Body of pancreas (tissue), 4 donors: ENCODE results near the gene C8B.

ENCODE experiments used
- POLR2A ChIP-seq, 3 donors: fragments of 450-650 bp; IDR thresholded peaks; one replicate each; pipeline ENCODE4 v1.6.1; 2016; ENCODE audit warnings: antibody characterized with exemption in 3 of 3, mild to moderate bottlenecking in 2 of 3
- TF ChIP-seq, protein P1 (sequence below), 7 experiments: fragments of 450-650 bp in 4 of 7; fragments of 200-600 bp in 3 of 7; sonication (generic) in 3 of 7; IDR thresholded peaks; one replicate each; pipeline ENCODE4 v1.5.1; 2016 to 2019; ENCODE audit warnings: antibody characterized with exemption in 7 of 7

DNA sequence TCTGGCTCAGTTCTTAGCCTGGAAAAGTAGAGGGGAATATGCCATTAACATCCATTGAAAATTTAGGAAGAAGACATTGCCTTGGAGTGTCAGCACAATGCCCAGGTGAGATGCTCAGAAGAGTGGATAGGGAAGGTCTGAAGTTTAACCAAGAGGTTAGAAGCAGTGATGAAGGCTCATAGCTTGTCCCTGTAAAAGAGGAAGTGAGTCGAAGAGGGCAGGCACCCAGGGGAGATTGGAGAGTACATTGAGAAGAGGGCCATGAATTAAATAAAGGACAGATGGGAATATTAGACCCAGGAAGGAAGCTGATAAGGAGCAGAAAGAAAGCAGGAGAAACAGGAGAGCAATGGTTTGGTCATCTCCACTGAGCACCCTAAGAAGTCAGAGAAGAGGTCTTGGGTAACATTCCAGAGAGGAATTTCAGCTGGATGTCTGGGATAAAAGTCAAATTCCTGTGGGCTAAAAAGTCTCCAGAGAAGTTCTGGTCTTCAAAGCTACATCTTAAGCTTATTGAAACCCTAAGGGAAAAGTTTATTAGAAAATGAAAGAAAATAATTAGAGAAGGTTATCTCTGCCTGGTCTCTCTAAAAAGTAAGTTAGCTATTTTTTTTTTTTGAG, 17.3 kb downstream of the C8B start:
- TF ChIP-seq, protein P1, sequence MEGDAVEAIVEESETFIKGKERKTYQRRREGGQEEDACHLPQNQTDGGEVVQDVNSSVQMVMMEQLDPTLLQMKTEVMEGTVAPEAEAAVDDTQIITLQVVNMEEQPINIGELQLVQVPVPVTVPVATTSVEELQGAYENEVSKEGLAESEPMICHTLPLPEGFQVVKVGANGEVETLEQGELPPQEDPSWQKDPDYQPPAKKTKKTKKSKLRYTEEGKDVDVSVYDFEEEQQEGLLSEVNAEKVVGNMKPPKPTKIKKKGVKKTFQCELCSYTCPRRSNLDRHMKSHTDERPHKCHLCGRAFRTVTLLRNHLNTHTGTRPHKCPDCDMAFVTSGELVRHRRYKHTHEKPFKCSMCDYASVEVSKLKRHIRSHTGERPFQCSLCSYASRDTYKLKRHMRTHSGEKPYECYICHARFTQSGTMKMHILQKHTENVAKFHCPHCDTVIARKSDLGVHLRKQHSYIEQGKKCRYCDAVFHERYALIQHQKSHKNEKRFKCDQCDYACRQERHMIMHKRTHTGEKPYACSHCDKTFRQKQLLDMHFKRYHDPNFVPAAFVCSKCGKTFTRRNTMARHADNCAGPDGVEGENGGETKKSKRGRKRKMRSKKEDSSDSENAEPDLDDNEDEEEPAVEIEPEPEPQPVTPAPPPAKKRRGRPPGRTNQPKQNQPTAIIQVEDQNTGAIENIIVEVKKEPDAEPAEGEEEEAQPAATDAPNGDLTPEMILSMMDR (IDR thresholded peaks at IDR 0.05): no peak
- TF ChIP-seq POLR2A (IDR thresholded peaks at IDR 0.05): no peak
